K562 (cell line): ENCODE results near the gene PIK3R2. TPM values are rescaled to one million over a fixed set of nuclear protein-coding genes. Genes with fewer than 3 reads are reported as not detected.

Experiments used
- ATAC-seq: fragments of 200-7000 bp; cut with Tn5 transposase; 3 replicates; pipeline ENCODE4 v1.9.1; 2020; ENCODE audit warnings: moderate library complexity
- BruUV-seq: library from RNA; stranded (reverse); fragments of 400-500 nt; replicated peaks from 2 replicates; lab custom pipeline; 2021; lab: Mats Ljungman, UMichigan
- CTCF ChIA-PET: fragments of 300-600 bp; formaldehyde crosslinking; extraction: SDS; loops from one replicate; lab custom pipeline; 2021; ENCODE audit warnings: low intra/inter-chr PET ratio; lab: Yijun Ruan, JAX
- POLR2A ChIA-PET: fragments of 300-600, 350-650 bp; sonication (Branson Sonifier 250); formaldehyde crosslinking; extraction: SDS; loops from one replicate; lab custom pipeline; 2021; ENCODE audit warnings: antibody characterized with exemption, inconsistent platforms; lab: Yijun Ruan, JAX
- DNase-seq, 4 experiments: peaks; one replicate each; pipeline versions ENCODE4 v3.0.0 to v3.0.0-alpha.2; 2011 to 2018; ENCODE audit warnings: low spot score in 3 of 4, mixed read lengths in 3 of 4; ENCODE audit errors: extremely low read depth in 1 of 4
- FAIRE-seq: peaks from 2 replicates; lab custom pipeline; 2011; peaks lifted over from hg19 to GRCh38; lab: Jason Lieb, UNC
- H2AFZ ChIP-seq: 2 replicates; pipeline ENCODE4 v1.6.0; 2011; ENCODE audit warnings: low read depth, low read length, control low read depth, inconsistent platforms
- H3K27ac ChIP-seq: fragments of 200-600 bp; 3 replicates; pipeline ENCODE4 v1.8.0; 2011; ENCODE audit warnings: low read depth, mild to moderate bottlenecking, control low read depth, inconsistent platforms, low read length, moderate library complexity, mixed read lengths; ENCODE audit errors: extremely low read depth
- H3K27me3 ChIP-seq, 2 experiments: fragments of 300-600 bp in 1 of 2; 2 replicates in 1 of 2; 3 replicates in 1 of 2; pipeline versions ENCODE4 v1.6.0 to v1.8.0; 2011; ENCODE audit warnings: inconsistent platforms in 2 of 2, low read length in 2 of 2, mild to moderate bottlenecking in 1 of 2, mixed read lengths in 1 of 2, moderate library complexity in 1 of 2; ENCODE audit not compliant: control insufficient read depth in 2 of 2, insufficient read depth in 2 of 2
- H3K36me3 ChIP-seq: fragments of 300-600 bp; 3 replicates; pipeline ENCODE4 v1.8.0; 2011; ENCODE audit warnings: mild to moderate bottlenecking, low read length, inconsistent platforms; ENCODE audit not compliant: control insufficient read depth, insufficient read depth
- H3K4me1 ChIP-seq, 2 experiments: fragments of 200-600 bp in 1 of 2; replicated peaks in 1 of 2; 2 replicates in 1 of 2; 3 replicates in 1 of 2; pipeline versions ENCODE4 v1.5.1 to v1.8.0; 2011; ENCODE audit warnings: inconsistent platforms in 2 of 2, low read length in 2 of 2, mild to moderate bottlenecking in 1 of 2, mixed read lengths in 1 of 2, moderate library complexity in 1 of 2; ENCODE audit not compliant: control insufficient read depth in 2 of 2, insufficient read depth in 2 of 2
- H3K4me2 ChIP-seq: 2 replicates; pipeline ENCODE4 v1.6.1; 2011; ENCODE audit warnings: low read length, control low read depth, inconsistent platforms, mixed read lengths; ENCODE audit not compliant: insufficient read depth
- H3K4me3 ChIP-seq: fragments of 200-600 bp; sonication (generic), shearing (Covaris generic); 2 replicates; pipeline ENCODE4 v1.5.1; 2016; ENCODE audit warnings: control low read depth, inconsistent platforms
- H3K79me2 ChIP-seq: fragments of 200-600 bp; 3 replicates; pipeline ENCODE4 v1.8.0; 2011; ENCODE audit warnings: low read length, inconsistent platforms; ENCODE audit not compliant: control insufficient read depth, insufficient read depth
- H3K9ac ChIP-seq, 2 experiments: 2 replicates each; pipeline versions ENCODE4 v1.6.0 to v1.6.1; 2011; ENCODE audit warnings: low read depth in 2 of 2, low read length in 2 of 2, control low read depth in 1 of 2, inconsistent platforms in 1 of 2, mild to moderate bottlenecking in 1 of 2, mixed read lengths in 1 of 2; ENCODE audit not compliant: insufficient read depth in 1 of 2
- H3K9me1 ChIP-seq: one replicate; pipeline ENCODE4 v1.6.0; 2011; ENCODE audit warnings: inconsistent platforms, mild to moderate bottlenecking, low read length, moderate library complexity; ENCODE audit not compliant: control insufficient read depth, insufficient read depth
- H3K9me3 ChIP-seq: replicated peaks from 2 replicates; pipeline ENCODE4 v1.5.1; 2011; ENCODE audit warnings: low read depth, low read length, inconsistent platforms; ENCODE audit not compliant: control insufficient read depth, insufficient read depth
- H4K20me1 ChIP-seq: replicated peaks from 2 replicates; pipeline ENCODE4 v1.6.1; 2011; ENCODE audit warnings: low read length, inconsistent platforms, mixed read lengths; ENCODE audit not compliant: control insufficient read depth, insufficient read depth
- AFF4 ChIP-seq: sonication (generic); formaldehyde crosslinking; IDR thresholded peaks from 2 replicates; pipeline ENCODE4 v1.8.0; 2023; ENCODE audit warnings: mild to moderate bottlenecking, missing genetic modification reagents
- BRCA1 ChIP-seq, 2 experiments: fragments of 450-650 bp in 1 of 2; sonication (generic) in 1 of 2; formaldehyde crosslinking in 1 of 2; IDR thresholded peaks; 2 replicates each; pipeline versions ENCODE4 v1.5.0 to v1.6.1; 2017 to 2020; ENCODE audit warnings: mild to moderate bottlenecking in 1 of 2, missing genetic modification reagents in 1 of 2
- CTBP1 ChIP-seq: fragments of 450-650 bp; IDR thresholded peaks from 2 replicates; pipeline ENCODE4 v1.6.1; 2016; ENCODE audit warnings: borderline replicate concordance
- DNMT1 ChIP-seq: fragments of 450-650 bp; IDR thresholded peaks from 2 replicates; pipeline ENCODE4 v1.6.1; 2016; ENCODE audit warnings: antibody characterized with exemption, mild to moderate bottlenecking
- GABPB1 ChIP-seq: sonication (generic); formaldehyde crosslinking; IDR thresholded peaks from 2 replicates; pipeline ENCODE4 v1.8.0; 2022; ENCODE audit warnings: mild to moderate bottlenecking, missing genetic modification reagents
- KLF13 ChIP-seq: fragments of 450-650 bp; IDR thresholded peaks from 2 replicates; pipeline ENCODE4 v1.6.1; 2016; ENCODE audit warnings: missing genetic modification characterization, low read depth, mild to moderate bottlenecking, missing compliant biosample characterization, moderate library complexity, borderline replicate concordance
- SUPT5H ChIP-seq: fragments of 450-650 bp; IDR thresholded peaks from 2 replicates; pipeline ENCODE4 v1.6.1; 2016
- TFAP4 ChIP-seq: sonication (generic); formaldehyde crosslinking; IDR thresholded peaks from 2 replicates; pipeline ENCODE4 v1.8.0; 2022; ENCODE audit warnings: missing genetic modification reagents, mild to moderate bottlenecking, moderate library complexity, borderline replicate concordance
- ZBTB49 ChIP-seq: sonication (generic); formaldehyde crosslinking; IDR thresholded peaks from 2 replicates; pipeline ENCODE4 v1.8.0; 2022; ENCODE audit warnings: missing genetic modification reagents, mild to moderate bottlenecking, borderline replicate concordance
- ZBTB7A ChIP-seq: IDR thresholded peaks from 2 replicates; pipeline ENCODE4 v1.6.1; 2011; ENCODE audit warnings: low read depth, mild to moderate bottlenecking, low read length, moderate library complexity, borderline replicate concordance; ENCODE audit not compliant: control insufficient read depth
- ZNF431 ChIP-seq: sonication (generic); formaldehyde crosslinking; IDR thresholded peaks from 2 replicates; pipeline ENCODE4 v1.8.0; 2022; ENCODE audit warnings: mild to moderate bottlenecking, missing genetic modification reagents
- WGBS: fragments of 100-300 bp; shearing (Covaris generic); methylation state at CpG from one replicate; pipeline ENCODE4 v1.1.6; 2016; ENCODE audit warnings: low coverage, mixed read lengths; ENCODE audit not compliant: insufficient coverage; ENCODE audit errors: missing lambda C conversion rate; 5-methylcytosine and 5-hydroxymethylcytosine counted together
- in situ Hi-C: fragments of 300-500 bp; cut with MboI; formaldehyde crosslinking; loops from 4 replicates; pipeline ENCODE4 v1.15.0; 2018; ENCODE audit warnings: inconsistent platforms, mixed read lengths
- intact Hi-C: fragments of 100-400 bp; cut with micrococcal nuclease; formaldehyde crosslinking; loops from 2 replicates; pipeline ENCODE4 v1.14.2; 2022
- polyA plus RNA-seq, 8 experiments: library from polyadenylated mRNA; depleted of rRNA in 4 of 8; stranded (reverse) in 5 of 8; unstranded in 3 of 8; fragments of >200 nt; fragmentation: Nextera tagmentation in 2 of 8; fragmentation: Illumina TruSeq in 1 of 8; extraction: Ambion mirVana in 2 of 8; extraction: Trizol in 1 of 8; gene quantifications; 2 replicates each; pipeline versions ENCODE4 v1.2.1 to v1.2.3, GENCODE V29; 2011 to 2014; ENCODE audit warnings: inconsistent platforms in 1 of 8, missing spikeins in 1 of 8
- total RNA-seq, 7 experiments: library from RNA; depleted of rRNA in 6 of 7; stranded (reverse); fragments of >200 nt in 6 of 7; fragmentation: Illumina TruSeq in 2 of 7; extraction: Trizol in 2 of 7; gene quantifications; 2 replicates each; pipeline versions ENCODE4 v1.2.1 to v1.2.3, GENCODE V29; 2011 to 2021; ENCODE audit warnings: low replicate concordance in 1 of 7

The PIK3R2 gene
- total and polyA plus RNA-seq, 9 of the 15 experiments (the other 6 are each of a cell fraction or from before 2014, with no cell fraction given) = 0.39 to 37.9 (median 5.3) TPM

GRCh38 chr19:18153556-18154134, 682 bp downstream of the PIK3R2 start:
- intact Hi-C loops (loop anchor here (10.0 kb wide), 2 partner anchors 89 to 209 kb away; no protein-coding TSS in a partner anchor), in situ Hi-C loops (no loop called here)
- no peaks in the 10 kb centered on the region for H3K9me1 ChIP-seq
- peak overlapping the region; percentile 82 for H3K4me3 ChIP-seq
- DNase-seq (peak in 3 of 4 experiments; percentile 40 to 69 (median 68)), FAIRE-seq (no peak), ATAC-seq (no peak)
- CTCF ChIA-PET = interaction anchor here (1.5 kb wide), 1 partner anchor 147 kb away, joined by 4 read pairs; no protein-coding TSS in a partner anchor
- H3K4me1 ChIP-seq = peaks cover 35 to 72% of the 10 kb centered on the region in 2 experiments
- peaks cover 19% of the 10 kb centered on the region for H4K20me1 ChIP-seq
- peak overlapping the region; percentile 88 to 94 for H3K9ac ChIP-seq
- H3K36me3 ChIP-seq = peaks cover 32% of the 10 kb centered on the region; the same call in 2 of the 3 replicates
- under 1% methylated on average over 18 of the region's 38 CpGs for WGBS
- H3K79me2 ChIP-seq = peaks cover 47% of the 10 kb centered on the region
- BruUV-seq = TSS peak; percentile 38
- POLR2A ChIA-PET = interaction anchor here (1.1 to 1.3 kb wide), 2 partner anchors 12 to 16 kb away, joined by 3 to 5 read pairs; no protein-coding TSS in a partner anchor
- H3K4me2 ChIP-seq = peak overlapping the region; percentile 96
- no peaks in the 10 kb centered on the region for H3K27me3 ChIP-seq
- no peaks in the 10 kb centered on the region for H3K9me3 ChIP-seq
- peak overlapping the region; percentile 89 for H3K27ac ChIP-seq
- H2AFZ ChIP-seq = peak overlapping the region; percentile 77
- TF ChIP-seq GABPB1 (CRISPR knock-in tag) = peak; percentile 36; the same call in 1 of the 2 replicates
- TF ChIP-seq KLF13 (tag) = 0 out of 2 replicates have a peak, but pooled peaks have one; percentile 40
- TF ChIP-seq AFF4 = 0 out of 2 replicates have a peak, but pooled peaks have one; percentile 37
- 0 out of 2 replicates have a peak, but pooled peaks have one; percentile 36 for TF ChIP-seq ZBTB7A
- no peak for TF ChIP-seq ZBTB49 (CRISPR knock-in tag)
- no peak for TF ChIP-seq ZNF431
- no peak for TF ChIP-seq TFAP4 (CRISPR knock-in tag)
- TF ChIP-seq SUPT5H = 0 out of 2 replicates have a peak, but pooled peaks have one; percentile 7
- no peak for TF ChIP-seq DNMT1
- TF ChIP-seq CTBP1 = peak; percentile 11; the same call in 1 of the 2 replicates
- TF ChIP-seq BRCA1 (IDR thresholded peaks at IDR 0.05) = no peak
- TF ChIP-seq BRCA1 (CRISPR knock-in tag; IDR thresholded peaks at IDR 0.05) = 0 out of 2 replicates have a peak, but pooled peaks have one; percentile 51
